Brain microvascular endothelial cell (primary cell): Measurements from ENCODE around the gene PRDM15.

Source experiments
- DNase-seq: peaks from one replicate; pipeline ENCODE4 v3.0.0-alpha.2; 2020
- H3K27ac ChIP-seq: fragments of 250-450 bp; sonication (Bioruptor Pico); 2 replicates; pipeline ENCODE4 v1.5.1; 2020; ENCODE audit warnings: mild to moderate bottlenecking, moderate library complexity
- H3K27me3 ChIP-seq: fragments of 250-450 bp; sonication (Bioruptor Pico); replicated peaks from 2 replicates; pipeline ENCODE4 v1.5.1; 2020; ENCODE audit warnings: mild to moderate bottlenecking
- H3K36me3 ChIP-seq: fragments of 250-450 bp; sonication (Bioruptor Pico); replicated peaks from 2 replicates; pipeline ENCODE4 v1.5.1; 2020; ENCODE audit warnings: mild to moderate bottlenecking
- H3K4me3 ChIP-seq: 2 replicates; pipeline ENCODE4 v1.5.1; 2011; ENCODE audit warnings: low read depth, mild to moderate bottlenecking, control low read depth, low read length, moderate library complexity
- in situ Hi-C: cut with HindIII; loops from 2 replicates; pipeline ENCODE4 v1.10.0; 2017; ENCODE audit warnings: low sequenced_read_pairs, low pct_ligation_motif_present
- TF ChIP-seq, protein P1 (sequence below): IDR thresholded peaks from 2 replicates; pipeline ENCODE4 v1.5.1; 2011; ENCODE audit warnings: low read depth, mild to moderate bottlenecking, moderate library complexity, low read length, control low read depth, inconsistent platforms; ENCODE audit errors: missing control alignments

PRDM15 gene

DNA sequence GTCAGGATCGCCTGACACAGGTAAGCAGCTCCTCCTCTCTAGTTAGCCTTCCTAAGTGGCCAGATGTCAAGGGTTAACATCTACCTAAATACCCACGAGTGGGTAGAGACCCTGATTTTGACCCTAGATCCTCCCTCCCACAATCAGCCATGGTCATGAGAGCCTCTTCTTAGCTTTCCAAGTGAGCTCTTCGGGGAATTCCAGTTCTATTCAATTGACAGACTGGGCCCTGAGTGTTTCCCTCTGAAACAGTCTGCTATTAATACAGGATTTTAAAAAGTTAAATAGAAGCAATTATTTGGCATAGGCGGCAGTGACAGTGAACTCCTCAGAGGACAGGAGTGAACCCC lies 46.6 kb upstream of the PRDM15 start:
- no peak overlapping the region for H3K4me3 ChIP-seq
- TF ChIP-seq, protein P1, sequence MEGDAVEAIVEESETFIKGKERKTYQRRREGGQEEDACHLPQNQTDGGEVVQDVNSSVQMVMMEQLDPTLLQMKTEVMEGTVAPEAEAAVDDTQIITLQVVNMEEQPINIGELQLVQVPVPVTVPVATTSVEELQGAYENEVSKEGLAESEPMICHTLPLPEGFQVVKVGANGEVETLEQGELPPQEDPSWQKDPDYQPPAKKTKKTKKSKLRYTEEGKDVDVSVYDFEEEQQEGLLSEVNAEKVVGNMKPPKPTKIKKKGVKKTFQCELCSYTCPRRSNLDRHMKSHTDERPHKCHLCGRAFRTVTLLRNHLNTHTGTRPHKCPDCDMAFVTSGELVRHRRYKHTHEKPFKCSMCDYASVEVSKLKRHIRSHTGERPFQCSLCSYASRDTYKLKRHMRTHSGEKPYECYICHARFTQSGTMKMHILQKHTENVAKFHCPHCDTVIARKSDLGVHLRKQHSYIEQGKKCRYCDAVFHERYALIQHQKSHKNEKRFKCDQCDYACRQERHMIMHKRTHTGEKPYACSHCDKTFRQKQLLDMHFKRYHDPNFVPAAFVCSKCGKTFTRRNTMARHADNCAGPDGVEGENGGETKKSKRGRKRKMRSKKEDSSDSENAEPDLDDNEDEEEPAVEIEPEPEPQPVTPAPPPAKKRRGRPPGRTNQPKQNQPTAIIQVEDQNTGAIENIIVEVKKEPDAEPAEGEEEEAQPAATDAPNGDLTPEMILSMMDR, result no peak

DNA sequence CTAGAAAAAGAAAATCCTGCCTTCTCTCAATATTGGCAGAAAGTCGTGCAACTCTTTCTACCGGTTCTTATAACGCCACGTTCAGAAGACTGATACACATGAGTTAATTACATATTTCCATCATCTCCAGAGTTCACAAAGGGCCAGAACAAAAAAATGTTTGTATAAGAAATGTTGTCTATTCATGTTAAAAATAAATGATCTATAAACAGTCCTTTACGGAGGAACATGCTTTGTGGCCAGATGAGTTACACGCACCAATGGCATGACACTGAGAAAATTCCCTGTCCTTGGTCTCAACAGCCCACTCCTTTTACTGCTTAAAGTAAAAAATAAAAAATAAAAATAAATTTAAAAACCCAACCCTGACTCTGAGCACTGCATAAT lies 45.2 kb upstream of the PRDM15 start:
- TF ChIP-seq, protein P1, result no peak
- no peaks in the 10 kb centered on the region for H3K27me3 ChIP-seq
- DNase-seq, result peak; percentile 70
- in situ Hi-C loops, result no loop called here
- no peaks in the 10 kb centered on the region for H3K36me3 ChIP-seq
- no peak overlapping the region for H3K4me3 ChIP-seq
- peak overlapping the region; percentile 98 for H3K27ac ChIP-seq

More for the DNA sequence above, 46.6 kb upstream of the PRDM15 start:
- no peak for DNase-seq
- Histone ChIP-seq H3K36me3 (no peaks in the 10 kb centered on the region), H3K27me3 (no peaks in the 10 kb centered on the region), H3K27ac (peak overlapping the region; percentile 98)
- in situ Hi-C loops, result no loop called here

DNA sequence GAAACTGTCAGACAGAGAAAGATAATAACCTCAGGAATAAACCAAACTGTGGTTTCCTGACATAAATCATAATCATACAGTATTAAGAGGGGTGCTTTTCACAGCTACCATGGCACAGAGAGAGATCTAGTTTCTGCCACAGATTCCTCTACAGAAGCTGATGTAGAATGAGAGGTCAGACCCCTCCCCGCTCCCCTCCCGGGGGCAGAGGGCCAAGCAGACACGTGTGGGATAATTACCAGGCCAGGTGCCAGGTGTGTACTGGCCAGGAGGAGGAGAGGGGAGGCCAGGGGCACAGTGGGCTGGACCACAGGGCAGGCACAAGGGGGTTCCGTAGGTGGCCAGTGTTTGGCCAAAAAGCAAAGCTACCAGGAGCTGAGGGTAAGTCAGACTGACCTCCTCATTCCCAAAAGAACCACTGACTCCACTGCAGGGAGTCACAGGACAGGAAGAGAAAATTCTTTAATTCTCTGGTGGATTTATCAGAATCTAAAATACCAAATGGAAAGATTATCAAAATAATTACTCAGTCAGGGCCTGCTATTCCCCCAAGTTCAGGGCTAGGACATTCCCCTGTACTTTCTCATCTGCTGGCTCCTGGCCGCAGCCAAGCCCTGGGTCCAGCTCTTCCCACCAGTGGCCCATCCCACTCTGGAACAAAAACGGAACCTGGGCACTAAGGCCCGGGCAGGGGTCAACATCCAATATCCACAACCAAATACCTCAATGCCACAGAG lies 44.7 kb upstream of the PRDM15 start:
- H3K27me3 ChIP-seq, result no peaks in the 10 kb centered on the region
- in situ Hi-C loops, result no loop called here
- TF ChIP-seq, protein P1, result no peak
- peak overlapping the region; percentile 24 for H3K4me3 ChIP-seq
- peak; percentile 78 for DNase-seq
- H3K36me3 ChIP-seq, result no peaks in the 10 kb centered on the region
- peak overlapping the region; percentile 98 for H3K27ac ChIP-seq

DNA sequence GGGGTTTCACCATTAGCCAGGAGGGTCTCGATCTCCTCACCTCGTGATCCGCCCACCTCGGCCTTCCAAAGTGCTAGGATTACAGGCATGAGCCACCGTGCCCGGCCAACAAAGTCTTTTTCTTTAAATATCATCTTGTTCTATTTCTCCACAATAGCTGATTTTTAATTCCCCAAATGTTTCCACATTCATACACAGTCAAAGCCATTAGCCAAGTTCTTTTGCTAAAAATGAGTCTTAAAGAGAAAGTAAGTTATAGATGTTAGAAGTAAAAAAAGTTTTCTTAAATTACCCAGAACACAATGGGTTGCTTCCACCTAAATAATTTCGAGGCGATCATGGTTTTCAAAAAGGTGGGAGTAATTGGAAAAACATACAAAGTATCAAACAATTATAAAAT lies 44.0 kb upstream of the PRDM15 start:
- in situ Hi-C loops, result no loop called here
- TF ChIP-seq, protein P1, result no peak
- H3K36me3 ChIP-seq, result no peaks in the 10 kb centered on the region
- no peaks in the 10 kb centered on the region for H3K27me3 ChIP-seq
- DNase-seq, result no peak
- H3K27ac ChIP-seq, result peak overlapping the region; percentile 98
- H3K4me3 ChIP-seq, result no peak overlapping the region

DNA sequence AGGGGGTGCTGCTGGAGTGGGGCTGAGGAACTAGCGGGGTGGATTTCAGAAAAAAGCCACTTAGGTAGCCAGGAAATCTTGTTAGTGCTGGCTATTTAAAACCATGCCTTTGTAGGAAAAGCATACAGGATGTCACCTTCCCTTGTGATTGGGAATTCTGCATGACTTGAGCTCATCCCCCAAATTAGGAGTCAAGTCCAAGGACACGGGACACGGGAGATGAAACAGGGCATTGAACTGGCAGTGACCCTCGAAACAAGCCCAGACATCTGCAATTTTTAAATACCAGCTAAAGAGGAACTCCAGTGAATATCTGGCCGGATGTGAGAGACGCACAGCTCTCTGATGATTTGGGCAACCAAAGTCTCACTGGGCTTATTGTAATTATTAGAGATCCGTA lies 41.9 kb upstream of the PRDM15 start:
- Histone ChIP-seq H3K36me3 (peaks cover 10% of the 10 kb centered on the region), H3K27ac (no peak overlapping the region), H3K27me3 (no peaks in the 10 kb centered on the region), H3K4me3 (no peak overlapping the region)
- TF ChIP-seq, protein P1, result no peak
- in situ Hi-C loops, result no loop called here
- DNase-seq, result no peak

DNA sequence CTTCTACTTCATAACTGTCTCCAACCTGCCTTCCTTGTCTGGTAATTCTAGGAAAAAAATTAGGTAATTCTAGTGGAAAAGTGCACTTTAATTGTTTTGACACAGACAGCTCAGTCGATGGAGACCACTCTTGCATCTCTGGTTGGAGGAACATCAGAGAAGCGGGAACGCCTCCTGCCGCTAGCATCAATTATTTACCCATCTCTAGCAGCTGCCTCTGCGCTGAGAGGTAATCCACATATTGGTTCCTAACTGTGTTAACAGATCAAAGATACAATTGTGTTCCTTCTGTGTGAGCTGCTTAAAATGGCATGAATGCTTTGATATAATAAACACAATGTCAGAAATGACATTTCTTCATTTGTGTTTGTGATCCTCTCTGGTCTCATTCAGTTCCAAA lies 41.3 kb upstream of the PRDM15 start:
- TF ChIP-seq, protein P1, result no peak
- in situ Hi-C loops, result no loop called here
- Histone ChIP-seq H3K4me3 (no peak overlapping the region), H3K27ac (no peak overlapping the region), H3K36me3 (peaks cover 14% of the 10 kb centered on the region), H3K27me3 (no peaks in the 10 kb centered on the region)
- no peak for DNase-seq
